DND-41 (cell line): ENCODE measurements around the gene ABCG4.

Source experiments
- EZH2 ChIP-seq: IDR thresholded peaks from 3 replicates; pipeline ENCODE4 v1.6.1; 2012; ENCODE audit warnings: borderline replicate concordance, low read depth, mild to moderate bottlenecking, moderate library complexity, low read length, inconsistent platforms; ENCODE audit not compliant: severe bottlenecking
- TF ChIP-seq, protein P1 (sequence below): IDR thresholded peaks from 2 replicates; pipeline ENCODE4 v1.5.1; 2012; ENCODE audit warnings: borderline replicate concordance, low read length, moderate library complexity, mild to moderate bottlenecking; ENCODE audit not compliant: poor library complexity, severe bottlenecking; ENCODE audit errors: extremely low read depth

DNA sequence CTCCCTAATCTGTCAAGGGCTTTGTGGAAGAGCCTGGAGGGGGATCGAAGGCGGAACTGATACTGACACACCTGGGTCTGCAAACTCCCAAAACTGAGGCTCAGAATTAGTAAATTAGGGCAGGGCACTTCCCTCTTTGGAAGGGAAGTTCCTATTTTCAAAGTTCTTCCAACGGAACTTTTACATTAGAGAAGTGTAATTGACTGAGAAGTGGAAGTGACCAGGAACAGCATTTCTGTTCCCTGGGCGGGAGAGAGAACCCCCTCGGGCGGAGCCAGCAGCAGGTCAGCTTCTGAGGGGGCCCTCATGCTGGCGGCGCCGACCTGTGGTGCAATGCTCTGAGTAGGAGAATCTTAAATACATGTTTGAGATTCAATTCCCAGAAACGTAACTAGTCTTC is 56.2 kb downstream of the ABCG4 start:
- no peak for TF ChIP-seq EZH2
- TF ChIP-seq, protein P1, sequence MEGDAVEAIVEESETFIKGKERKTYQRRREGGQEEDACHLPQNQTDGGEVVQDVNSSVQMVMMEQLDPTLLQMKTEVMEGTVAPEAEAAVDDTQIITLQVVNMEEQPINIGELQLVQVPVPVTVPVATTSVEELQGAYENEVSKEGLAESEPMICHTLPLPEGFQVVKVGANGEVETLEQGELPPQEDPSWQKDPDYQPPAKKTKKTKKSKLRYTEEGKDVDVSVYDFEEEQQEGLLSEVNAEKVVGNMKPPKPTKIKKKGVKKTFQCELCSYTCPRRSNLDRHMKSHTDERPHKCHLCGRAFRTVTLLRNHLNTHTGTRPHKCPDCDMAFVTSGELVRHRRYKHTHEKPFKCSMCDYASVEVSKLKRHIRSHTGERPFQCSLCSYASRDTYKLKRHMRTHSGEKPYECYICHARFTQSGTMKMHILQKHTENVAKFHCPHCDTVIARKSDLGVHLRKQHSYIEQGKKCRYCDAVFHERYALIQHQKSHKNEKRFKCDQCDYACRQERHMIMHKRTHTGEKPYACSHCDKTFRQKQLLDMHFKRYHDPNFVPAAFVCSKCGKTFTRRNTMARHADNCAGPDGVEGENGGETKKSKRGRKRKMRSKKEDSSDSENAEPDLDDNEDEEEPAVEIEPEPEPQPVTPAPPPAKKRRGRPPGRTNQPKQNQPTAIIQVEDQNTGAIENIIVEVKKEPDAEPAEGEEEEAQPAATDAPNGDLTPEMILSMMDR, result no peak
